ENCODE results near the gene CCDC8.

GRCh38 chr19:46426506-46427162 lies 13.3 kb upstream of the CCDC8 start:
- TF ChIP-seq POLR2A (IDR thresholded peaks at IDR 0.05) (no peak), POLR2AphosphoS5 (IDR thresholded peaks at IDR 0.05) (no peak)
